Adipocyte (in vitro differentiated cells): Measurements from ENCODE around the gene APBA2.

Experiments used
- DNase-seq: peaks from one replicate; pipeline ENCODE4 v3.0.0-alpha.2; 2015; ENCODE audit warnings: low read depth
- H3K27me3 ChIP-seq: replicated peaks from 2 replicates; pipeline ENCODE4 v1.7.0; 2013; ENCODE audit warnings: mild to moderate bottlenecking, low read length, moderate library complexity; ENCODE audit not compliant: control insufficient read depth, insufficient read depth
- H3K36me3 ChIP-seq: 2 replicates; pipeline ENCODE4 v1.7.0; 2013; ENCODE audit warnings: low read length, mild to moderate bottlenecking, moderate library complexity; ENCODE audit not compliant: control insufficient read depth, insufficient read depth, severe bottlenecking
- H3K4me1 ChIP-seq: 2 replicates; pipeline ENCODE4 v1.7.0; 2013; ENCODE audit warnings: mild to moderate bottlenecking, low read length, moderate library complexity; ENCODE audit not compliant: control insufficient read depth, insufficient read depth
- H3K4me3 ChIP-seq: 2 replicates; pipeline ENCODE4 v1.7.0; 2013; ENCODE audit warnings: mild to moderate bottlenecking, low read length, moderate library complexity
- H3K9ac ChIP-seq: 2 replicates; pipeline ENCODE4 v1.7.0; 2013; ENCODE audit warnings: mild to moderate bottlenecking, low read length, moderate library complexity
- H3K9me3 ChIP-seq: 2 replicates; pipeline ENCODE4 v1.7.0; 2013; ENCODE audit warnings: mild to moderate bottlenecking, low read length, moderate library complexity; ENCODE audit not compliant: control insufficient read depth

The APBA2 gene

GRCh38 chr15:29048011-29048410 is 162.2 kb downstream of the APBA2 start:
- Histone ChIP-seq H3K36me3 (no peaks in the 10 kb centered on the region), H3K9me3 (no peaks in the 10 kb centered on the region), H3K4me1 (no peaks in the 10 kb centered on the region), H3K27me3 (peaks cover 5% of the 10 kb centered on the region), H3K4me3 (no peak overlapping the region), H3K9ac (no peak overlapping the region)
- DNase-seq = no peak

DNA sequence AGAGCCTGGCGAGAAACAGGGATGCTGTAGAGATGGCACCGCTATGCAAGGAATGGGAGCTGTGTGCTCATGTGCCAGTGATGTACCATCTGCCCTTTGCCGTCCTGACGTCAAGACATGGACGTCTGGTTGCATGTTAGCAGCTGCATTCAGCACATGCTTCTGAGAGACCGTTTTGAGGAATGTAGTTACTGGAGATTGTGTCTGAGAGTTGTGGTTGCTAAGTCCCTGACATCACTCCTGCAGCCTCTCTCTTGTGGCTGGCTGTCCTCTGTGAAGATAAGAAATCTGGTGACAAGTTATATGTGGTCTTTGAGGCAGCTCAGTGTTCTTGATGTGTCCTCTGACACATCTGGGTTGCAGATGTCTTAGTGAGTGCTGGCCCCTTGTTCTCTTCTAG is 165.1 kb downstream of the APBA2 start:
- Histone ChIP-seq H3K9ac (no peak overlapping the region), H3K27me3 (peaks cover 5% of the 10 kb centered on the region), H3K9me3 (no peaks in the 10 kb centered on the region), H3K36me3 (no peaks in the 10 kb centered on the region), H3K4me1 (no peaks in the 10 kb centered on the region), H3K4me3 (no peak overlapping the region)
- peak; percentile 44 for DNase-seq

- DNase-seq = no peak
- Histone ChIP-seq H3K27me3 (peaks cover 5% of the 10 kb centered on the region), H3K4me1 (no peaks in the 10 kb centered on the region), H3K9ac (no peak overlapping the region), H3K4me3 (no peak overlapping the region), H3K9me3 (no peaks in the 10 kb centered on the region), H3K36me3 (no peaks in the 10 kb centered on the region)
These were observed 165.6 kb downstream of the APBA2 start for GRCh38 chr15:29051422-29051821.

- no peak for DNase-seq
- H3K9me3 ChIP-seq = no peaks in the 10 kb centered on the region
These were observed 167.2 kb downstream of the APBA2 start for GRCh38 chr15:29053006-29053405.

DNA sequence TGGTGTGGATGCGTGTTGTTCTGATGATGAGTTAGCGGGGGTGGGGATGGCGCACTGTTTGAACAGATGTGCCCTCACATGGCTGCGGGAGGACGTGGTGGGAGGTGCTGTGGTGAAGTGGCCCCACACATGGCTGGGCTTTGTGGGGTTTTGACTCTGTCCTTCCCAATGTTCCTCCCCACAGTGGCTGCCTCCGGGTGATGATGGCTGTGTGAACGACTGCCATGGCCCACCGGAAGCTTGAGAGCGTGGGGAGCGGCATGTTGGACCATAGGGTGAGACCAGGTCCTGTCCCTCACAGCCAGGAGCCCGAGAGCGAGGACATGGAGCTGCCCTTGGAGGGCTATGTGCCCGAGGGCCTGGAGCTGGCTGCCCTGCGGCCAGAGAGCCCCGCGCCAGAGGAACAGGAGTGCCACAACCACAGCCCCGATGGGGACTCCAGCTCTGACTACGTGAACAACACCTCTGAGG is 167.9 kb downstream of the APBA2 start:
- DNase-seq = no peak
- Histone ChIP-seq H3K27me3 (no peaks in the 10 kb centered on the region), H3K9me3 (no peaks in the 10 kb centered on the region), H3K4me1 (no peaks in the 10 kb centered on the region), H3K4me3 (no peak overlapping the region), H3K9ac (no peak overlapping the region), H3K36me3 (no peaks in the 10 kb centered on the region)

More at GRCh38 chr15:29053006-29053405, 167.2 kb downstream of the APBA2 start:
- no peak overlapping the region for H3K9ac ChIP-seq
- H3K4me3 ChIP-seq = no peak overlapping the region
- no peaks in the 10 kb centered on the region for H3K27me3 ChIP-seq
- H3K4me1 ChIP-seq = no peaks in the 10 kb centered on the region
- H3K36me3 ChIP-seq = no peaks in the 10 kb centered on the region

- no peak overlapping the region for H3K4me3 ChIP-seq
- H3K36me3 ChIP-seq = no peaks in the 10 kb centered on the region
- H3K9me3 ChIP-seq = no peaks in the 10 kb centered on the region
- no peaks in the 10 kb centered on the region for H3K27me3 ChIP-seq
- no peaks in the 10 kb centered on the region for H3K4me1 ChIP-seq
- no peak overlapping the region for H3K9ac ChIP-seq
- no peak for DNase-seq
These were observed 168.6 kb downstream of the APBA2 start for GRCh38 chr15:29054171-29055045.

GRCh38 chr15:29055876-29056275 is 170.1 kb downstream of the APBA2 start:
- Histone ChIP-seq H3K9ac (no peak overlapping the region), H3K9me3 (no peaks in the 10 kb centered on the region), H3K4me1 (no peaks in the 10 kb centered on the region), H3K27me3 (no peaks in the 10 kb centered on the region), H3K36me3 (no peaks in the 10 kb centered on the region), H3K4me3 (no peak overlapping the region)
- DNase-seq = no peak

DNA sequence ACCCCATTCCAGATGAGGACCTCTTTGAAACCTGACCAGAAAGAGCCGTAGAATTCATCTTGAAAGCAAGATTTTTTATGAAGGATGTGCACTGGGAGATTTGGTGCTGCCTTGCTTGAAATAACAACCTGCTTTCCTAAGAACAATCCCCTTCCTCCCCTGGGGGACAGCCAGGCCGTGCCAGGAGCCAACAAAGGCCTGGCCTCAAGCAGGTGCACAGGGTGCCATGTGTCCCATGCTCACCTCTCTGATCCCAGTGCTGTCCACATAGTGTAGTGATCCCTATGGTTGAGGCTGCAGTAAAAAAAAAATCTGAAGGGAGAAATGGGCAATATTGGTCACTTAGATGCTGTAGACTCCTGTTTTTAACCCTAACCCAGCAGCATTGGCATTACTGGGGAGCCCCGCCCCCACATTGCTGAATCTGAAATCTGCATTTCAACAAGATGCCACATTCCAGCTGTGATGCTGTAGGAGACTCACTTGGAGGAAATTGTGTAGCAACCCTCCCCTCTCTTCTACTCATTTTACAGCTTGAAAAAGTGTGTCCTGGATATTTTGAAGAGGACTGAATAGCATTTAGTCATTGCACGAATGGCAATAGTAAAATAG is 171.2 kb downstream of the APBA2 start:
- no peaks in the 10 kb centered on the region for H3K36me3 ChIP-seq
- no peak overlapping the region for H3K4me3 ChIP-seq
- H3K4me1 ChIP-seq = no peaks in the 10 kb centered on the region
- H3K9ac ChIP-seq = no peak overlapping the region
- H3K9me3 ChIP-seq = no peaks in the 10 kb centered on the region
- DNase-seq = no peak
- no peaks in the 10 kb centered on the region for H3K27me3 ChIP-seq

DNA sequence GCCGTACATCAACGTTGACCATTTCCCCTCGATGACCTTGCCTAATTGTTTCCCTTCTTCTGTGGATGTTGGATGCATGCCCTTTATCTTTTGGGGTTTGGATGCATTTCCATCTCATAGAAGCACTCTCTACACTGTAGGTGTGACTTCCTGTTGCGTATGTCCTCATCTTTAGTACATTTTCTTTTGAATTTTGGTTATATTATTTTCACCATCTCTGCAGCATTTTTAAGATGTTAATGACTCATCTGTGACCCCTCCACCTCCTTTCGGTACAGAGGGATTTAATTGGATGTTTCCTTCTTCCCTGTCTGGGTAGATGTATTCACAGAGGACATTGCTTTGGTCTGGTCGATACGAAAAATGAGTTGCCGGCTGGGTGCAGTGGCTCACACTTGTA is 172.1 kb downstream of the APBA2 start:
- Histone ChIP-seq H3K9me3 (no peaks in the 10 kb centered on the region), H3K27me3 (peaks cover 4% of the 10 kb centered on the region), H3K36me3 (no peaks in the 10 kb centered on the region), H3K9ac (no peak overlapping the region), H3K4me1 (no peaks in the 10 kb centered on the region), H3K4me3 (no peak overlapping the region)
- DNase-seq = no peak

- Histone ChIP-seq H3K27me3 (peaks cover 4% of the 10 kb centered on the region), H3K4me1 (no peaks in the 10 kb centered on the region), H3K4me3 (no peak overlapping the region), H3K36me3 (no peaks in the 10 kb centered on the region), H3K9ac (no peak overlapping the region), H3K9me3 (no peaks in the 10 kb centered on the region)
- no peak for DNase-seq
These were observed 173.2 kb downstream of the APBA2 start for GRCh38 chr15:29058903-29059539.

GRCh38 chr15:29059871-29060640 is 174.3 kb downstream of the APBA2 start:
- DNase-seq = no peak
- H3K4me1 ChIP-seq = no peaks in the 10 kb centered on the region
- H3K27me3 ChIP-seq = peaks cover 7% of the 10 kb centered on the region
- H3K9me3 ChIP-seq = no peaks in the 10 kb centered on the region
- no peak overlapping the region for H3K4me3 ChIP-seq
- no peaks in the 10 kb centered on the region for H3K36me3 ChIP-seq
- no peak overlapping the region for H3K9ac ChIP-seq
